ENCODE measurements around the gene DNAH14. TPM values are rescaled to one million over a fixed set of nuclear protein-coding genes. Genes with fewer than 3 reads are reported as not detected.

Gene DNAH14
- total and polyA plus RNA-seq, 2 of the 8 experiments (the other 6 are each of a cell fraction or from before 2014, with no cell fraction given) = 8.4 to 40.7 TPM

- TF ChIP-seq JUN (IDR thresholded peaks at IDR 0.05; ENCODE audit: low read depth, low read length) (no peak), RXRA (IDR thresholded peaks at IDR 0.05; ENCODE audit: insufficient read depth, low read depth, low read length) (no peak), YY1 (IDR thresholded peaks at IDR 0.05; ENCODE audit: low read depth, low read length) (no peak)
Measured at GRCh38 chr1:224959656-224960055, 30.2 kb downstream of the DNAH14 start (continued).

Data from H1 (cell line).